Ectodermal cell (in vitro differentiated cells): ENCODE measurements around the gene HLA-A.

Experiments
- H3K27ac ChIP-seq: 2 replicates; pipeline ENCODE4 v1.7.0; 2013; ENCODE audit warnings: mild to moderate bottlenecking, low read depth, low read length; ENCODE audit not compliant: insufficient read depth, poor library complexity, severe bottlenecking
- H3K27me3 ChIP-seq: 2 replicates; pipeline ENCODE4 v1.7.0; 2013; ENCODE audit warnings: mild to moderate bottlenecking, low read length; ENCODE audit not compliant: insufficient read depth, control insufficient read depth, poor library complexity, severe bottlenecking
- H3K36me3 ChIP-seq: one replicate; pipeline ENCODE4 v1.7.0; 2013; ENCODE audit warnings: low read length; ENCODE audit not compliant: control insufficient read depth, insufficient read depth
- H3K4me1 ChIP-seq: one replicate; pipeline ENCODE4 v1.7.0; 2013; ENCODE audit warnings: low read length; ENCODE audit not compliant: control insufficient read depth, insufficient read depth
- H3K4me3 ChIP-seq: 2 replicates; pipeline ENCODE4 v1.7.0; 2013; ENCODE audit warnings: low read depth, low read length, control low read depth; ENCODE audit not compliant: insufficient read depth
- H3K9me3 ChIP-seq: 2 replicates; pipeline ENCODE4 v1.7.0; 2013; ENCODE audit warnings: mild to moderate bottlenecking, low read length, moderate library complexity; ENCODE audit not compliant: control insufficient read depth
- WGBS, 2 experiments: methylation state at CpG; one replicate each; pipeline ENCODE4 v1.1.7; 2013; ENCODE audit warnings: missing lambda C conversion rate in 2 of 2; 5-methylcytosine and 5-hydroxymethylcytosine counted together

HLA-A gene

DNA sequence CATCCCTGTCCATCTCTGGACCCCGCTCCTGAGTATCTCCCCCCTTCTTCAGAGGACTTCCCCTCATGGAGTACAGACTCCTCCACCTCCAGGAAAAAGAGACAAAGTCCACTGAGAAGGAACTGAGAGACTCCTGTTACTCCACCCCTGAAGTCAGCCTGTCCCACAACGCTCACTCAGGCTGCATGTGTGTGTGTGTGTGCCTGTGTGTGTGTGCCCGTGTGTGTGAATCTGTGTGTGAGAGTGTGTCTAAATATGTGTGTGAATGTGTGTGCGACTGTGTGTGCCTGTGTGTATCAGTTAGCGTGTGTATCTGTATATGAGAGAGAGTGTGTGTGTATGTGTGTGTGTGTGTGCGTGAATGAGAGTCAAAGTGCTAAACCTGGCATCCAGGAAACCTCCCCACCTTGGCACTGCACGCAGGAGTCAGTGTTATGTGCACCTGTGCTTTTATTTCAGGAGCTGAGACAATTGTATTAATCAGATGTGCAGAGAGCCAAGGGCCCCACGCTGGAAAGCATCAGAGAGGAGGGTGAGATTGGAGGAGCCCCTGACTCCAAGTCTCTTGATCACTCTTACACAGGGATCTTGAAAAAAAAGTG, 39.0 kb downstream of the HLA-A start:
- Histone ChIP-seq H3K27me3 (peaks cover 24% of the 10 kb centered on the region), H3K27ac (no peak overlapping the region), H3K36me3 (no peaks in the 10 kb centered on the region), H3K9me3 (no peaks in the 10 kb centered on the region), H3K4me1 (peaks cover 13% of the 10 kb centered on the region), H3K4me3 (no peak overlapping the region)
- WGBS, 2 experiments, result 88 to 91% methylated on average over 8 of the region's 8 CpGs

DNA sequence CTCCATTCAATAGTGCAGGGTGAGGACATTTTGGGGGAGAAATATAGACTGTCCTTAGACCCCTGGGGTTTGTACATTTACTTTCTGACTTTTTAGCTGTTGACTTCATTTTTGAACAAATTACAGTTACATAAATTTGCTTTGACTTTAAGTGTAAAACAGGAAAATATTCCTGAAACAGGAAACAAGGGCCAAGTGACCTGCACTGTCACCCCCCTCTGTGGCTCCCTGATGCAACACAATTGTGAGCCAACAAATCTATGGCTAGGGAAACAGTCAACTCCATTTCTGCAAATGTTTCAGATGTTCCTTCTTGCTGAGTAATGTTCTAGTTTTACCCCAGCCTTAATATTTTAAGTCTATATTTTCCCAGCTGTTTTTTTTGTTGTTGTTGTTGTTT, 39.8 kb downstream of the HLA-A start:
- H3K36me3 ChIP-seq, result no peaks in the 10 kb centered on the region
- no peak overlapping the region for H3K27ac ChIP-seq
- peaks cover 16% of the 10 kb centered on the region for H3K27me3 ChIP-seq
- no peaks in the 10 kb centered on the region for H3K9me3 ChIP-seq
- no peak overlapping the region for H3K4me3 ChIP-seq
- H3K4me1 ChIP-seq, result peaks cover 11% of the 10 kb centered on the region

DNA sequence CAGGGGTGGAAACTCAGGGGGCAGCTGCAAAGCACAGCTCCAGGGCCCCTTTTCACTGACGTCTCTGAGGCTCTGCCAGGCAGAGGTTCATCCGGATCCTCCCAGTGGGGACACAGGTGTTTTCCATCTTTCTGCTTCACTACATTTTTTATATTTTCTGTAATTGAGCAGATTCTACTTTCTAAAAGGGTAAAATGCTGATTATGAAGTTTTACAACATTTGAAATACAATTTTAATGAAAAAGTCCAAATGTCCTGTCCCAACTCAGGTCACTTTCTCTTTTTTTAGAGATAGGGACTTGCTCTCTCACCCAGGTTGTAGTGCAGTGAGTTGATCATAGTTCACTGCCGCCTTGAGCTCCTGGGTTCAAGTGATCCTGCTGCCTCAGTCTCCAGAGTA, 41.9 kb downstream of the HLA-A start:
- H3K4me3 ChIP-seq, result no peak overlapping the region
- no peaks in the 10 kb centered on the region for H3K27me3 ChIP-seq
- no peaks in the 10 kb centered on the region for H3K9me3 ChIP-seq
- peaks cover 7% of the 10 kb centered on the region for H3K4me1 ChIP-seq
- no peaks in the 10 kb centered on the region for H3K36me3 ChIP-seq
- 84 to 96% methylated on average over 3 of the region's 3 CpGs for WGBS, 2 experiments
- H3K27ac ChIP-seq, result no peak overlapping the region

DNA sequence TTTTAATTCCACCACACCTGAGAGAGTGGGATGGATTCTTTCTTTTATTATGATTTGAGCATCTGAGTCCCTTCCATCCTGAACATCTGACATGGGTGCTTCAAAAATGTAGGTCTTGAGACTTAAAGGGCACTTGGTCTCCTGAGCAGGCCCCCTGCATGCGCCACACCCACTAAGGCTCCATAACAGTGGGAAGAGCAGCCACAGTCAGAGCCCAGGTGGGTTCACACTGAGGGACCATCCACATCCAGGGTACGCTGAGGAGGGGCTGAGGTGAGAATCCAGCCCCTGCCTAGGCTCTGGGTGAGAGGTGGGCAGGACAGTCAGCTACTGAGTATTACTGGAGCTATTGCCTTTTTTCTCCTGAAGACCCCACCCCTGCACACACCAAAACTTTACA, 42.7 kb downstream of the HLA-A start:
- H3K27me3 ChIP-seq, result no peaks in the 10 kb centered on the region
- no peak overlapping the region for H3K4me3 ChIP-seq
- H3K9me3 ChIP-seq, result no peaks in the 10 kb centered on the region
- WGBS, 2 experiments, result 91 to 95% methylated on average over 2 of the region's 2 CpGs
- H3K27ac ChIP-seq, result no peak overlapping the region
- peaks cover 7% of the 10 kb centered on the region for H3K4me1 ChIP-seq
- H3K36me3 ChIP-seq, result no peaks in the 10 kb centered on the region

DNA sequence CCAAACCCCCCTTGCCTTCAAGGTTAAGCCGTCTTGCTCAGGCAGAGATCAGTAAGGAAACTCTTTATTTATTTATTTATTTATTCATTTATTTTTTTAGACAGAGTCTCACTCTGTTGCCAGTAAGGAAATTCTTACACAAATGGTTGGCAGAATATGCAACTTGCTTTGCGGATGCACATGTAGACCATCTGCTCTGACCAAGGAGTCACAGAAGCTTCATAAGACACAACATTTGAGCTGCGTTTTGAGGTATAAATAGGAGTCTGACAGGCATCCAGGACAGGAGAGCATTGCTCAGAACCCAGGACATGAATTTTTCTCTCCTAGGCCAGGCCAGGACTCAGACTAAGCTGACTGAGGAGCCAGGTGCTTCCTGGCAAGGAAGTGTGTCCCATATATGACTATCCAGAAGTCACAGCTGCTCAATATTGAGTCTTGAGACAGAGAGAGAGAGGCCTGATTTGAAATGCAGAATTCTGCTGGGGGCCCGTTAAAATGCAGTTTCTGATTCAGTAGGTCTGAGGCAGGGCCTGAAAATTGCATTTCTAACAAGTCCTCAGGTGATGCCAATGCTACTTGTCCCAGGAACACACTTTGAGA, 43.9 kb downstream of the HLA-A start:
- Histone ChIP-seq H3K9me3 (no peaks in the 10 kb centered on the region), H3K4me3 (no peak overlapping the region), H3K4me1 (peaks cover 7% of the 10 kb centered on the region), H3K27me3 (no peaks in the 10 kb centered on the region), H3K27ac (no peak overlapping the region), H3K36me3 (no peaks in the 10 kb centered on the region)
- 88 to 95% methylated on average over 3 of the region's 4 CpGs for WGBS, 2 experiments

DNA sequence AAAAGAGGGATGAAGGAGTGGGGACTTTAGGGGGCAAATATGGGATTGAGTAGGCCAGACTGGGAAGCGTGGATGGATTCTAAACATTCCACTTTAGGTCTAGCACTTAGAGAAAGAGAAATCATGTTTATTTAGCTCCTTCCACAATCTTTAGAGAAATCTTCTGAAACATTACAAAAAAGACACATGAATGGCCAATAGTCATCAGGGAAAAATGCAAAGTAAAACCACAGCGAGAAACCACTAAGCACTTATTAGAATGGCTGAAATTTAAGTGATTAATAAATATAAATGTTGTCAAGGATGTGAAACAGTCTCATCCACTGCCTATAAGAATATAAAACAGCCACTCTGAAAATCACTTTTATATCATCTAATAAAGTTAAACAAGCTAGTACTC, 46.9 kb downstream of the HLA-A start:
- H3K27me3 ChIP-seq, result no peaks in the 10 kb centered on the region
- no peaks in the 10 kb centered on the region for H3K9me3 ChIP-seq
- H3K4me1 ChIP-seq, result no peaks in the 10 kb centered on the region
- H3K27ac ChIP-seq, result no peak overlapping the region
- no peak overlapping the region for H3K4me3 ChIP-seq
- WGBS, 2 experiments, result 87 to 96% methylated on average over 2 of the region's 2 CpGs
- H3K36me3 ChIP-seq, result no peaks in the 10 kb centered on the region

DNA sequence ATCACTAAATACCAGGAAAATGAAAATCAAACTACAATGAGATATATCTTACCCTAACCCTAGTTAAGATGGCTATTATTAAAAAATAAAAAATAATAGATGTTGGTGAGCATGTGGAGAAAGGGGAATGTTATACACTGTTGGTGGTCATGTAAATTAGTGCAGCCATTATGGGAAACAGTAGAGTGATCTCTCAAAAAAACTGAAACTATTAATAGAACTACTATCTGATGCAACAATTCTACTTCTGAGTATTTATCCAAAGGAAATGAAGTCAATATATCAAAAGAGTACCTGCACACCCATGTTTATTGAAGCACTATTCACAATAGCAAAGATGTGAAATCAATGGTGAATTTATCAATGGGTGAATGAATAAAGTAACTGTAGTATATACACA, 48.6 kb downstream of the HLA-A start:
- no peak overlapping the region for H3K4me3 ChIP-seq

DNA sequence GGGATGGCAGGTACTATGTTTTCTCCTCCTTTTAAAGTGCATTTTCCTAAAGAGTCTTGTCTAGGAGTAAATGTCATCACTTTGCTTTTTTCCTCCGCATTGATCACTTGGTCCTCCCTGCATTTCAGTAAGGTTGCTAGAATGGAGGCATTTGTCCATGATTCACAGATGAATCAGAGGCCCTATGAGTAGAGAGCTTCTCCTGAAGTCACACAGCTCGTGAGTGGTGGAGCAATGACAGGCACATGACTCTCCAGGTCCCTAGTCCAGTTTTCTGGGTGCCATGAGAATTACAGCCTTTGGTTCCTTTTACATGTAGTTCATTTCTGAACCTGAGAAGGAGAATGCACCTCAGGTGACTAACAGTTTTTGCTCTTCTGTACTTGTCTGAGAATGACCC, 50.5 kb downstream of the HLA-A start:
- Histone ChIP-seq H3K36me3 (no peaks in the 10 kb centered on the region), H3K9me3 (no peaks in the 10 kb centered on the region), H3K27ac (no peak overlapping the region), H3K4me1 (peaks cover 4% of the 10 kb centered on the region), H3K4me3 (no peak overlapping the region), H3K27me3 (no peaks in the 10 kb centered on the region)
- 86 to 89% methylated on average over 2 of the region's 2 CpGs for WGBS, 2 experiments

More for the DNA sequence above, 48.6 kb downstream of the HLA-A start:
- no peaks in the 10 kb centered on the region for H3K9me3 ChIP-seq
- H3K36me3 ChIP-seq, result no peaks in the 10 kb centered on the region
- H3K27me3 ChIP-seq, result no peaks in the 10 kb centered on the region
- H3K4me1 ChIP-seq, result peaks cover 4% of the 10 kb centered on the region
- H3K27ac ChIP-seq, result no peak overlapping the region

DNA sequence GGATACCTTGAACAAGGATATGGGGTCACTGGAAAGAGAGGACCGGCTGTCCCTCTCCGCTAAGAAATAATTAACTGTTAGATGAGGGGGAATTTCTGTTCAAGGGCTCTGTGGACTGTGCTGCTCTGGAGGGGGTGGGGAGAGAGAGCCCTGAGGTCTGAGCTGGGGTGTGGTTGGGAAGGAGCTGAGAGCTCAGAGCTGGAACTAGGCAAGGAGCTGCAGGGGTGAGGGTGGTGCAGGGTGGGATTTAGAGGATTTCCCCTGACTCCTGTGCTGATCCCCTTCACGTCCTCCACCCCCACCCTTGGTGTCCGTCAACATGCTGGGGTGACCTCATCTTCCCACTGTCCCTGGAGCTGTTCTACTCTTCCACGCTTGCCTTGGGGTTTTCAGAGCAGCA, 52.5 kb downstream of the HLA-A start:
- Histone ChIP-seq H3K9me3 (no peaks in the 10 kb centered on the region), H3K27me3 (no peaks in the 10 kb centered on the region), H3K4me1 (peaks cover 4% of the 10 kb centered on the region), H3K36me3 (no peaks in the 10 kb centered on the region), H3K4me3 (no peak overlapping the region), H3K27ac (no peak overlapping the region)
- 89 to 90% methylated on average over 5 of the region's 5 CpGs for WGBS, 2 experiments

DNA sequence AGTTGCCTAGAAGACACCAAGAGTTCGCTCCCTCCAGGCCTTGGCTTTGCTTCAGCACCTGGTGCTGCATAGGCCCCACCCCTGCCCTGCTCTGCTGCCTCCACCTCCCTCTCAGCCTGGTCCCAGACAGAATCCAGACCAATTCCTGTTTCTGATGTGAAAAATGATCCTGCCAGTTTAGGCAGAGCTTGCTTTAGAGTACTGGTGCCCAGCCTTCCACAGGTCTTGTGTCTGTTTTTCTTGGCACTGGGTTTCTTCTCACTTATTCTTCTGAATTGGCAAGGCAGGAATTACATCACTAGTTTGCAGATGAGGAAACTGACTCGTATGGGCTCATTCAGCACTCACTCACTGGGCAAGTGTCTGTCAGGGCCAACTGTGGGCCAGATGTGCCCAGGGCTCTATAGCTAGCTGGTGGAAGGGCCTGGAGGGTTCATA, 53.0 kb downstream of the HLA-A start:
- Histone ChIP-seq H3K4me1 (peaks cover 4% of the 10 kb centered on the region), H3K27me3 (no peaks in the 10 kb centered on the region), H3K9me3 (no peaks in the 10 kb centered on the region), H3K36me3 (no peaks in the 10 kb centered on the region), H3K4me3 (no peak overlapping the region), H3K27ac (no peak overlapping the region)
- WGBS, 2 experiments, result 85 to 90% methylated on average over 2 of the region's 2 CpGs
